Keratinocyte (primary cell): ENCODE results near the gene GPD1. TPM values are rescaled to one million over a fixed set of nuclear protein-coding genes. Genes with fewer than 3 reads are reported as not detected.

Source experiments
- DNase-seq: peaks from one replicate; pipeline ENCODE4 v3.0.0-alpha.2; 2011; ENCODE audit warnings: low read depth, missing footprints, low spot score
- FAIRE-seq: peaks from 2 replicates; lab custom pipeline; 2011; peaks lifted over from hg19 to GRCh38; lab: Jason Lieb, UNC
- H2AFZ ChIP-seq: 2 replicates; pipeline ENCODE4 v1.6.0; 2012; ENCODE audit warnings: low read length, control low read depth, inconsistent platforms; ENCODE audit not compliant: control insufficient read depth
- H3K27ac ChIP-seq: 2 replicates; pipeline ENCODE4 v1.5.1; 2011; ENCODE audit warnings: low read length; ENCODE audit not compliant: control insufficient read depth, insufficient read depth
- H3K27me3 ChIP-seq: 3 replicates; pipeline ENCODE4 v1.6.0; 2011; ENCODE audit warnings: low read length; ENCODE audit not compliant: control insufficient read depth, insufficient read depth; ENCODE audit errors: extremely low read depth
- H3K36me3 ChIP-seq, 2 experiments: 2 replicates in 1 of 2; 3 replicates in 1 of 2; pipeline ENCODE4 v1.5.1; 2011; ENCODE audit warnings: low read length in 2 of 2, mild to moderate bottlenecking in 1 of 2; ENCODE audit not compliant: control insufficient read depth in 2 of 2, insufficient read depth in 2 of 2; ENCODE audit errors: extremely low read depth in 1 of 2
- H3K4me1 ChIP-seq: 3 replicates; pipeline ENCODE4 v1.5.1; 2011; ENCODE audit warnings: low read length; ENCODE audit not compliant: control insufficient read depth, insufficient read depth; ENCODE audit errors: extremely low read depth
- H3K4me2 ChIP-seq: 3 replicates; pipeline ENCODE4 v1.6.0; 2011; ENCODE audit warnings: low read depth, low read length; ENCODE audit not compliant: control insufficient read depth, insufficient read depth; ENCODE audit errors: extremely low read depth
- H3K4me3 ChIP-seq, 3 experiments: fragments of 200-600 bp in 1 of 3; sonication (generic) in 1 of 3; 2 replicates in 2 of 3; 3 replicates in 1 of 3; pipeline ENCODE4 v1.5.1; 2011 to 2016; ENCODE audit warnings: low read length in 3 of 3, mild to moderate bottlenecking in 3 of 3, control low read depth in 2 of 3, inconsistent platforms in 1 of 3, low read depth in 1 of 3, mixed read lengths in 1 of 3, mixed run types in 1 of 3, moderate library complexity in 1 of 3; ENCODE audit not compliant: control insufficient read depth in 2 of 3, insufficient read depth in 2 of 3; ENCODE audit errors: extremely low read depth in 1 of 3
- H3K79me2 ChIP-seq: 2 replicates; pipeline ENCODE4 v1.6.0; 2012; ENCODE audit warnings: low read length; ENCODE audit not compliant: control insufficient read depth, insufficient read depth
- H3K9ac ChIP-seq: 3 replicates; pipeline ENCODE4 v1.6.0; 2011; ENCODE audit warnings: low read length; ENCODE audit not compliant: control insufficient read depth, insufficient read depth; ENCODE audit errors: extremely low read depth
- H3K9me1 ChIP-seq: 3 replicates; pipeline ENCODE4 v1.6.0; 2011; ENCODE audit warnings: low read length; ENCODE audit not compliant: control insufficient read depth, insufficient read depth; ENCODE audit errors: extremely low read depth
- H3K9me3 ChIP-seq: 2 replicates; pipeline ENCODE4 v1.5.1; 2012; ENCODE audit warnings: low read depth, low read length; ENCODE audit not compliant: control insufficient read depth
- H4K20me1 ChIP-seq: 3 replicates; pipeline ENCODE4 v1.6.0; 2011; ENCODE audit warnings: low read length; ENCODE audit not compliant: control insufficient read depth, insufficient read depth; ENCODE audit errors: extremely low read depth
- CTCF ChIP-seq, 3 experiments: IDR thresholded peaks in 1 of 3; conservative IDR thresholded peaks in 1 of 3; optimal IDR thresholded peaks in 1 of 3; 2 replicates in 2 of 3; 3 replicates in 1 of 3; pipeline versions ENCODE3 to v1.5.1; 2011; ENCODE audit warnings: low read length in 3 of 3, mild to moderate bottlenecking in 3 of 3, moderate library complexity in 2 of 3, control low read depth in 1 of 3, inconsistent platforms in 1 of 3; ENCODE audit not compliant: insufficient read depth in 2 of 3; ENCODE audit errors: extremely low read depth in 1 of 3
- EZH2 ChIP-seq: IDR thresholded peaks from one replicate; pipeline ENCODE4 v1.6.1; 2012; ENCODE audit warnings: inconsistent platforms, mild to moderate bottlenecking, low read length, moderate library complexity
- dilution Hi-C: fragments of 300-500 bp; cut with MboI; formaldehyde crosslinking; loops from one replicate; pipeline ENCODE4 v1.7.0; 2020; ENCODE audit warnings: low sequenced_read_pairs; ENCODE audit not compliant: extremely low pct_ligation_motif_present
- polyA plus RNA-seq, 5 experiments: library from polyadenylated mRNA; depleted of rRNA in 3 of 5; stranded (reverse) in 3 of 5; stranded (forward) in 1 of 5; unstranded in 1 of 5; fragments of >200 nt; gene quantifications; 1 replicate in 1 of 5; 2 replicates in 3 of 5; 3 replicates in 1 of 5; pipeline versions ENCODE4 v1.2.1 to v1.2.3, GENCODE V29; 2011 to 2012; ENCODE audit warnings: missing spikeins in 2 of 5, low read depth in 1 of 5, low replicate concordance in 1 of 5

The GPD1 gene
- polyA plus RNA-seq, 1 donor (not counting 4 experiments of a cell fraction or from before 2014, with no cell fraction given): 0.13 TPM

DNA sequence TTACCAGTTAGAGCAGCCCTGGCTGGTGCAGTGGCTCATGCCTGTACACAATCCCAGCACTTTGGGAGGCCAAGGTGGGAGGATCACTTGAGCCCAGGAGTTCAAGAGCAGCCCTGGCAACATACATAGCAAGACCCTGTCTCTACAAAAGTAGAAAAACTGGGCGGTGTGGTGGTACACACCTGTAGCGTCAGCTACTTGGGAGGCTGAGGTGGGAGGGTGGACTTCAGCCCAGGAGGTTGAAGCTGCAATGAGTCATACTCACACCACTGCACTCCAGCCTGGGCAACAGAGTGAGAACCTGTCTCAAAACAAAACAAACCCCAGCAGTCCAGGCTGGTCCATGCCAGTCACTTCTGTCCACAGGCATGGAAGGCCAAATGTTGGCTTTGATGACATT, 15.6 kb downstream of the GPD1 start:
- dilution Hi-C loops: no loop called here
- no peaks in the 10 kb centered on the region for H3K27me3 ChIP-seq
- H4K20me1 ChIP-seq: no peaks in the 10 kb centered on the region
- H3K4me1 ChIP-seq: no peaks in the 10 kb centered on the region
- TF ChIP-seq EZH2 (no peak), CTCF (optimal IDR thresholded peaks at IDR 0.05 in 1 of 3, IDR thresholded peaks at IDR 0.05 in 1 of 3, conservative IDR thresholded peaks at IDR 0.05 in 1 of 3; ENCODE audit: extremely low read depth in 1 of 3, insufficient read depth in 2 of 3, low read length in 3 of 3) (no peak)
- H3K9me1 ChIP-seq: no peaks in the 10 kb centered on the region
- H3K36me3 ChIP-seq: peaks cover 15 to 16% of the 10 kb centered on the region in 2 experiments
- H3K4me3 ChIP-seq: no peak overlapping the region
- DNase-seq (no peak), FAIRE-seq (no peak)
- H3K9me3 ChIP-seq: no peaks in the 10 kb centered on the region
- no peak overlapping the region for H3K27ac ChIP-seq
- no peak overlapping the region for H2AFZ ChIP-seq
- H3K79me2 ChIP-seq: peaks cover 24% of the 10 kb centered on the region
- no peak overlapping the region for H3K4me2 ChIP-seq
- H3K9ac ChIP-seq: no peak overlapping the region

GRCh38 chr12:50120521-50120920, 16.7 kb downstream of the GPD1 start:
- no peak overlapping the region for H3K9ac ChIP-seq
- FAIRE-seq: no peak
- H3K27me3 ChIP-seq: no peaks in the 10 kb centered on the region
- H3K9me3 ChIP-seq: no peaks in the 10 kb centered on the region
- no peak overlapping the region for H3K4me2 ChIP-seq
- no peak for TF ChIP-seq CTCF (optimal IDR thresholded peaks at IDR 0.05 in 1 of 3, IDR thresholded peaks at IDR 0.05 in 1 of 3, conservative IDR thresholded peaks at IDR 0.05 in 1 of 3; ENCODE audit: extremely low read depth in 1 of 3, insufficient read depth in 2 of 3, low read length in 3 of 3)
- no peak for TF ChIP-seq EZH2
- no peaks in the 10 kb centered on the region for H3K9me1 ChIP-seq
- H4K20me1 ChIP-seq: no peaks in the 10 kb centered on the region
- no peaks in the 10 kb centered on the region for H3K4me1 ChIP-seq
- no peak overlapping the region for H3K4me3 ChIP-seq
- no peak overlapping the region for H2AFZ ChIP-seq
- DNase-seq: no peak
- H3K79me2 ChIP-seq: peaks cover 17% of the 10 kb centered on the region
- dilution Hi-C loops: no loop called here
- peaks cover 15 to 16% of the 10 kb centered on the region in 2 experiments for H3K36me3 ChIP-seq
- H3K27ac ChIP-seq: no peak overlapping the region
